ENCODE results near the gene MMP24.
"Not testable (repeated sequence)": the region's sequence is repeated elsewhere in the genome, so short reads cannot be mapped to it uniquely, and the experiment has no call there.

The MMP24 gene

DNA sequence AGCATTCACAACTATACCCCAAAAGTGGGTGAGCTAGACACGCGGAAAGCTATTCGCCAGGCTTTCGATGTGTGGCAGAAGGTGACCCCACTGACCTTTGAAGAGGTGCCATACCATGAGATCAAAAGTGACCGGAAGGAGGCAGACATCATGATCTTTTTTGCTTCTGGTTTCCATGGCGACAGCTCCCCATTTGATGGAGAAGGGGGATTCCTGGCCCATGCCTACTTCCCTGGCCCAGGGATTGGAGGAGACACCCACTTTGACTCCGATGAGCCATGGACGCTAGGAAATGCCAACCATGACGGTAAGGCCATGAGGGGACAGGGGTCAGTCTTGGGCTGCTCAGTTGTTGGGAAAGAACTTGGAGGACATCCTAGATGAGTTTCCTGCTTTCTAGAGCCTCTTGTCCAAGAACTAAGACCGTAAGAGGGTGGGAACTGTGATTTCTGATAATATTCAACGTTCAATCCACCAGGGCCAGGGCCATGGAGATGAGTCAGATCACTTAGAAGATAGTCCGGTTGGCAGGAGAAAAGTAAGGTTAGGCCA, 28.0 kb downstream of the MMP24 start:
- peaks cover 32 to 38% of the 10 kb centered on the region in 2 donors for H3K4me1 Mint-ChIP-seq (ENCODE audit: low read depth in 2 of 2)
- no peaks in the 10 kb centered on the region for H3K9me3 Mint-ChIP-seq
- H3K27ac Mint-ChIP-seq, result peak overlapping the region; percentile 81 to 100
- no peak for DNase-seq
- H3K36me3 Mint-ChIP-seq (ENCODE audit: insufficient read depth), result peaks cover 17% of the 10 kb centered on the region
- H3K4me3 Mint-ChIP-seq, result no peak overlapping the region
- ATAC-seq (replicated peaks), result no peak
- no peaks in the 10 kb centered on the region for H3K27me3 Mint-ChIP-seq

DNA sequence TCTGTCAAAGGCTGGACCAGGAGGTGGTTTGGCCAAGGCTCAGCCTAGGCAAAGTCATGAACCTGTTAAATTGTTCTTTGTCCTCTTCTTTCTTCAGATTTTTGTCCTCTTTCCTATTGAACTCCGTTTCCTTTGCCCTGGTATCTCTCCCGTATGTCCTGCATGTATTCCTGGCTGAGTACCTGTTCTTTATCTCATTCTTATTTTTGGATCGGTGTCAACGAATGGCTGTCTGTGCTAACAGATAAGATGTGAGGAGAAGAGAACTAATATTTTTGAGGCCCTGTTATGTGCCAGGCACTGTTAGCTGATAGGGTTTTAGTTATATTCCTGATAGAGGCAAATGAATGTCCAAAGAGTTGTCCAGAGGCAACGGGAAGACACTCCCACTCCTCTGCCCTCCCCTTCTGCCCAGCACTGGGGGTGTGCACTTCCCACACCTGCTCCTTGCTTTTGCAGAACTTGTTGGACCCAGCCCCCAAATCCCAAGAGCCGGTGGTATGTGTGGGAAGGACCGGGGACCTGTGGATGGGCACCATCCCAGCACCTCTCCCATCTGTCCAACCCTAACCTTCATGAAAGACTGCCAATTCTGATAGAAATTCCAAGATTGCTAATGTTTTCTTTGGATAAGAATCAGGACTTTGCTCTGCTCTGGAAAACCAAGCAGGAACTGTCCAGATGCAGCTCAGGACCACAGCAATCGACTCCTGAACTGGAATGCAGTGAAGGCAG, 30.9 kb downstream of the MMP24 start:
- no peaks in the 10 kb centered on the region for H3K9me3 Mint-ChIP-seq
- ATAC-seq (replicated peaks) (no peak), DNase-seq (no peak)
- H3K27me3 Mint-ChIP-seq, result no peaks in the 10 kb centered on the region
- H3K27ac Mint-ChIP-seq, result peak overlapping the region; percentile 64 to 68
- peaks cover 15 to 18% of the 10 kb centered on the region in 2 donors for H3K4me1 Mint-ChIP-seq (ENCODE audit: low read depth in 2 of 2)
- peaks cover 5% of the 10 kb centered on the region for H3K36me3 Mint-ChIP-seq (ENCODE audit: insufficient read depth)
- no peak overlapping the region for H3K4me3 Mint-ChIP-seq

- Mint-ChIP-seq H3K27ac (peak overlapping the region in 1 of 2 donors; percentile 80), H3K27me3 (no peaks in the 10 kb centered on the region), H3K4me3 (no peak overlapping the region), H3K36me3 (ENCODE audit: insufficient read depth) (peaks cover 14% of the 10 kb centered on the region), H3K9me3 (no peaks in the 10 kb centered on the region), H3K4me1 (ENCODE audit: low read depth in 2 of 2) (peaks cover 11 to 19% of the 10 kb centered on the region in 2 donors)
- DNase-seq, result no peak
- no peak for ATAC-seq (replicated peaks)
These were observed 33.9 kb downstream of the MMP24 start for GRCh38 chr20:35260426-35260825.

GRCh38 chr20:35262321-35262720, 35.8 kb downstream of the MMP24 start:
- Mint-ChIP-seq H3K36me3 (ENCODE audit: insufficient read depth) (peaks cover 21% of the 10 kb centered on the region), H3K4me1 (ENCODE audit: low read depth in 2 of 2) (peaks cover 17% of the 10 kb centered on the region in 2 donors)
- H3K27ac Mint-ChIP-seq; H3K27me3 Mint-ChIP-seq; DNase-seq; H3K4me3 Mint-ChIP-seq; H3K9me3 Mint-ChIP-seq; ATAC-seq (replicated peaks): not testable (repeated sequence)

GRCh38 chr20:35262731-35263531, 36.4 kb downstream of the MMP24 start:
- Mint-ChIP-seq H3K4me1 (ENCODE audit: low read depth in 2 of 2) (peaks cover 21% of the 10 kb centered on the region in 2 donors), H3K36me3 (ENCODE audit: insufficient read depth) (peaks cover 24% of the 10 kb centered on the region), H3K27ac (peak overlapping the region in 1 of 2 donors; percentile 47)
- not testable (repeated sequence) for H3K27me3 Mint-ChIP-seq; H3K9me3 Mint-ChIP-seq; DNase-seq; ATAC-seq (replicated peaks); H3K4me3 Mint-ChIP-seq

DNA sequence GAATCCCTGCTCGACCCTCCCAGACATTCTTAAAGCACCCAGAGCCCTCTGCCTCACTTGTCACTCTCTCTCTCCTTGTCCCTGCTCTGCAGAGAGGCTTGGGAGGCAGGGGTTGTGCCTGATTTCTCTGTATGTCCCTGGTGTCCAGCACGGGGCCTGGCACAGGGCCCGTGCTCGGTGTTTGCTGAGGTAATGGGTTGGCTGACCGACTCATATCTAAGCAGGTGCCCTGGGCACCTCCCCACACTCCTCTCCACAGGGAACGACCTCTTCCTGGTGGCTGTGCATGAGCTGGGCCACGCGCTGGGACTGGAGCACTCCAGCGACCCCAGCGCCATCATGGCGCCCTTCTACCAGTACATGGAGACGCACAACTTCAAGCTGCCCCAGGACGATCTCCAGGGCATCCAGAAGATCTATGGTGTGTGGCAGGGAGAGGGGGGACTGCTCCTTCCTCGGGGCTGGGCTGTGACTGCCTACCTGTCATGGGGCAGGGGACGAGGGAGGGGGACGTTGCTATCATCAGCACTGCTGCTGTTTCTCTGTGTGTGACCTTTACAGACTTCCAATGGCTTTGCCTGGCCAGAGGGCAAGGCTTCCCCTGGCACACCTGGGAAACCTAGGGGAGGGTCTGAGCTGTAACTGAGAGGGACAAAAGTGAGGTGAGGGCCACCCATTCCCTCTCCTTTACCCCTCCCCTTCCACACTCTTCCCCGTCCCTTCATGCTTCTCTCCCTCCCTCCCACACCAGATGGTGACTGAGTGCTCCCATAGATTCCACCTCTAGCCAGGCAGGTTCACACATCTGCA, 37.2 kb downstream of the MMP24 start:
- Mint-ChIP-seq H3K36me3 (ENCODE audit: insufficient read depth) (peaks cover 20% of the 10 kb centered on the region), H3K4me3 (no peak overlapping the region), H3K27me3 (no peaks in the 10 kb centered on the region), H3K4me1 (ENCODE audit: low read depth in 2 of 2) (peaks cover 21% of the 10 kb centered on the region in 2 donors), H3K27ac (peak overlapping the region in 1 of 2 donors; percentile 47), H3K9me3 (no peaks in the 10 kb centered on the region)
- DNase-seq (no peak), ATAC-seq (replicated peaks) (no peak)

DNA sequence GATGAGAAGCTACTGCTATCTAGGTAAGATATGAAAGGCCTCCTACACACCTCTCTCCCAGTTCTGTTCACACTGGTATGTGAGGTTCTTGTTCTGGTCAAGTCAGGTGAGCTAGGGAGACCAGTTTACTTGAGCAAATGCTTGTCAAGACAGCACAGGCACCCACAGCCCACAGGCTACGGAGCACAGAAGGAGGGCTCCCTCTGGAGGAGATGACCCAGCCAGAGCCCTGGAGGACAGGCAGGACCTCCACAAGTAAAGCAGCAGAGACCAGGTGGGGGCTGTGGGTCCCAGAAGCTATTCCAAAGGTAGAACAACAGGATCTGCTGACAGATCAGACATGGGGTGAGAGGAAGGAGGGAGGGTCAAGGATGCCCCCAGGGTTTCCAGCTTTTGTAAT, 38.3 kb downstream of the MMP24 start:
- DNase-seq (no peak), ATAC-seq (replicated peaks) (no peak)
- Mint-ChIP-seq H3K27ac (no peak overlapping the region), H3K4me1 (ENCODE audit: low read depth in 2 of 2) (peaks cover 24 to 26% of the 10 kb centered on the region in 2 donors), H3K9me3 (no peaks in the 10 kb centered on the region), H3K27me3 (no peaks in the 10 kb centered on the region), H3K4me3 (no peak overlapping the region), H3K36me3 (ENCODE audit: insufficient read depth) (peaks cover 23% of the 10 kb centered on the region)

DNA sequence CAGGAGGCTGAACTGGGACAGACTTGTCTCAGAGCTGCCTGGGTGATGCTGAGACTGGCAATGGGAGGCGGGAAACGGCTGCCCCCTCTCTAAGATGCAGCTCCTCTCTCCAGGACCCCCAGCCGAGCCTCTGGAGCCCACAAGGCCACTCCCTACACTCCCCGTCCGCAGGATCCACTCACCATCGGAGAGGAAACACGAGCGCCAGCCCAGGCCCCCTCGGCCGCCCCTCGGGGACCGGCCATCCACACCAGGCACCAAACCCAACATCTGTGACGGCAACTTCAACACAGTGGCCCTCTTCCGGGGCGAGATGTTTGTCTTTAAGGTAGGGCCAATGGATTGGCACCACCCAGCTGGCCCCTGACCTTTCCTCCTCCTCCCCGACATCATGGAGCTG, 40.6 kb downstream of the MMP24 start:
- Mint-ChIP-seq H3K27me3 (no peaks in the 10 kb centered on the region), H3K4me3 (no peak overlapping the region), H3K27ac (peak overlapping the region in 1 of 2 donors; percentile 84), H3K36me3 (ENCODE audit: insufficient read depth) (peaks cover 30% of the 10 kb centered on the region), H3K4me1 (ENCODE audit: low read depth in 2 of 2) (peaks cover 26 to 29% of the 10 kb centered on the region in 2 donors), H3K9me3 (no peaks in the 10 kb centered on the region)
- ATAC-seq (replicated peaks), result no peak
- DNase-seq, result no peak

DNA sequence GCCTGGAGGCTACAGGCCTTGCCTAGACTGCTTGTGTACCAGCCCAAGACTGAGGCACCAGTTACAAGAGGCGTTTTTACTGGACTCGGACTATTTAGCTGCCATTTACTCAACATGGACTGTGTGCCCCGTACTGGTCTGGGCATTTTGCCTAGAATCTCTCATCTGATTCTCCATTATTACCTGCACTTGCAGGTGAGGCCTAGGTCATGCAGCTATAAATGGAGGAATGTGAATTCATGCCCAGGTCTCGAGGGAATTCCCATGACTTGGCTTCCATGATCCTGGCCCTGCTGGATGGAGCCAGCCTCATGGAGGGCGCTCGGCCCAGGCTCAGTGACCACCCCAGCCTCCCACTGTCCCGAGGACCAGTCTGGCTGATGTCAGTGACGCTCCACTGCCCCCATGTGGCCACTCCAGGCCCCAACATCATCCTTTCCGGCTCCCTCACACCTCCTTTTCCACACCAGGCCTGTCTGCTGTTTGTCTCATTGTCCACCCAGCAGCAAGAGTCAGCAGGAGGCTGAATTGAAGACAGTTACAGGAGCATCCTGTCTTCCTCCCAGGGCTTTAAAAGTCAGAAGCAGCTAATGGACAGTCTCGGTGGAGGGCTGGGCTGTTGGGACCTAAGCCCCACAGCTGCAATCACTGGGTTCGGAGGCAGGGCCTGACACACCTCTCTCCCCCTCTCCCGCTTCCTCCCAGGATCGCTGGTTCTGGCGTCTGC, 42.7 kb downstream of the MMP24 start:
- DNase-seq (peak; percentile 54), ATAC-seq (replicated peaks) (peak; percentile 84)
- no peak overlapping the region for H3K4me3 Mint-ChIP-seq
- H3K27ac Mint-ChIP-seq, result peak overlapping the region; percentile 62 to 75
- H3K4me1 Mint-ChIP-seq (ENCODE audit: low read depth in 2 of 2), result peaks cover 22 to 28% of the 10 kb centered on the region in 2 donors
- no peaks in the 10 kb centered on the region for H3K27me3 Mint-ChIP-seq
- no peaks in the 10 kb centered on the region for H3K9me3 Mint-ChIP-seq
- H3K36me3 Mint-ChIP-seq (ENCODE audit: insufficient read depth), result peaks cover 25% of the 10 kb centered on the region

GRCh38 chr20:35270021-35270902, 43.8 kb downstream of the MMP24 start:
- H3K27ac Mint-ChIP-seq, result peak overlapping the region; percentile 70
- H3K4me1 Mint-ChIP-seq (ENCODE audit: low read depth in 2 of 2), result peaks cover 20 to 28% of the 10 kb centered on the region in 2 donors
- no peaks in the 10 kb centered on the region for H3K9me3 Mint-ChIP-seq
- DNase-seq (no peak), ATAC-seq (replicated peaks) (no peak)
- peaks cover 25% of the 10 kb centered on the region for H3K36me3 Mint-ChIP-seq (ENCODE audit: insufficient read depth)
- H3K4me3 Mint-ChIP-seq, result no peak overlapping the region
- H3K27me3 Mint-ChIP-seq, result no peaks in the 10 kb centered on the region

GRCh38 chr20:35271073-35271882, 44.8 kb downstream of the MMP24 start:
- DNase-seq, result no peak
- Mint-ChIP-seq H3K36me3 (ENCODE audit: insufficient read depth) (peaks cover 18% of the 10 kb centered on the region), H3K4me1 (ENCODE audit: low read depth in 2 of 2) (peaks cover 27 to 31% of the 10 kb centered on the region in 2 donors), H3K4me3 (no peak overlapping the region), H3K27me3 (no peaks in the 10 kb centered on the region), H3K9me3 (no peaks in the 10 kb centered on the region), H3K27ac (peak overlapping the region; percentile 70)
- ATAC-seq (replicated peaks), result no peak
